Measurements from ENCODE around the gene AP5B1. TPM values are rescaled to one million over a fixed set of nuclear protein-coding genes. Genes with fewer than 3 reads are reported as not detected.

AP5B1 gene
- total RNA-seq, 2 donors from 2014 or later = 26.3 to 38.4 TPM

DNA sequence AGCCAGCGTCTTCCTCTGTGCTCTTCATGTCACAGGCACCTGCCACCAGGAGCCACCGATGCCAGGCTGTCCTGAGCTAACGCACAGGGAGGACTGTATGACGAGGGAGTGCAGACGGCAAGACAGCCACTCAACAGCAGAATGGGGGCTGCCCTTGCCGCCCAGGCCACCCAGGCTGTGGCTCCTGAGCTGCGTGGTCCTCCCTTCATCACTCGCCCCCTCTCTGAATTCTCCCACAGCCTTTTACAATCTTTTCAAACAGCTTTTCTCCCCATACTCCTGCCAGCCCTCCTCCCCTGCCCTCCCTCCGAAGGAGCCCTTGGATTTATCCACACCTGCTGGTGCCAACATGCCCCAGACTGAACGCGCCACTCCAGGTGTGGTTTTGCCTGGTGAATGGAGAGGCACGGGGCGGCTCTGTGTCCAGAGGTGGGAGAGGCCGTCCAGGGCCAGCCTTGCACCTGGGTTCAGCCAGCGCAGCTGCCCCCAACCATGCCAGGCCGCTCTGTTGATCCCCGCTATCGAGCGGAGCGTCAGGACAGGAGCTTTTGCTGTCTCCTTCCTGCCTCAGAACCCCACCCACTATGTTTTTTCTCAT is 28.1 kb upstream of the AP5B1 start:
- Histone ChIP-seq H3K36me3 (no peaks in the 10 kb centered on the region), H3K4me3 (no peak overlapping the region), H3K9me3 (no peaks in the 10 kb centered on the region), H3K4me1 (ENCODE audit: control insufficient read depth in 1 of 2, low read depth in 2 of 2) (no peaks in the 10 kb centered on the region), H3K27me3 (replicated peaks; ENCODE audit: insufficient read depth) (no peaks in the 10 kb centered on the region), H3K27ac (no peak overlapping the region)
- no peak for DNase-seq (ENCODE audit: low spot score)
- TF ChIP-seq, protein P1, sequence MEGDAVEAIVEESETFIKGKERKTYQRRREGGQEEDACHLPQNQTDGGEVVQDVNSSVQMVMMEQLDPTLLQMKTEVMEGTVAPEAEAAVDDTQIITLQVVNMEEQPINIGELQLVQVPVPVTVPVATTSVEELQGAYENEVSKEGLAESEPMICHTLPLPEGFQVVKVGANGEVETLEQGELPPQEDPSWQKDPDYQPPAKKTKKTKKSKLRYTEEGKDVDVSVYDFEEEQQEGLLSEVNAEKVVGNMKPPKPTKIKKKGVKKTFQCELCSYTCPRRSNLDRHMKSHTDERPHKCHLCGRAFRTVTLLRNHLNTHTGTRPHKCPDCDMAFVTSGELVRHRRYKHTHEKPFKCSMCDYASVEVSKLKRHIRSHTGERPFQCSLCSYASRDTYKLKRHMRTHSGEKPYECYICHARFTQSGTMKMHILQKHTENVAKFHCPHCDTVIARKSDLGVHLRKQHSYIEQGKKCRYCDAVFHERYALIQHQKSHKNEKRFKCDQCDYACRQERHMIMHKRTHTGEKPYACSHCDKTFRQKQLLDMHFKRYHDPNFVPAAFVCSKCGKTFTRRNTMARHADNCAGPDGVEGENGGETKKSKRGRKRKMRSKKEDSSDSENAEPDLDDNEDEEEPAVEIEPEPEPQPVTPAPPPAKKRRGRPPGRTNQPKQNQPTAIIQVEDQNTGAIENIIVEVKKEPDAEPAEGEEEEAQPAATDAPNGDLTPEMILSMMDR (IDR thresholded peaks at IDR 0.05) = no peak
- no peak for ATAC-seq (ENCODE audit: insufficient number of reproducible peaks, low FRiP score, low read depth)

DNA sequence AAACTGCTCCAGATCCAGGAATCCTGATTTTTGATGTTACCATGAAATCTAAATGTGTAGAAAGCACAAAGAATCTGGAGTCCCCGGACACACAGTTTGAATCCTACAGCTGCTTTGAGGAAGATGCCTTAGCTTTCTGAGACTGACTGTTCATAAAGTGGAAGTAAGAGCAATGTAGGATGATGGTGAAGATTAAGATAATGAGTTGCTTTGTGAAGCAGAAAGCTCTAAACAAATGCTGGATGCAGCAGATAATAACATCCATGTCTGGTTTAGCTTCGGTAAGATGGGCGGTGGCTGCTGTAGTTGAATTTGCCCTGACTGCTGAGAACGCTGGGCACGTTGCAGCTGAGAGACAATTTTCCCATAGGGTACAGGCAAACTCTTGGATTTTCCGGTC is 26.2 kb upstream of the AP5B1 start:
- H3K27me3 ChIP-seq (replicated peaks; ENCODE audit: insufficient read depth) = no peaks in the 10 kb centered on the region
- no peaks in the 10 kb centered on the region for H3K36me3 ChIP-seq
- no peaks in the 10 kb centered on the region for H3K4me1 ChIP-seq (ENCODE audit: control insufficient read depth in 1 of 2, low read depth in 2 of 2)
- no peaks in the 10 kb centered on the region for H3K9me3 ChIP-seq
- ATAC-seq (ENCODE audit: insufficient number of reproducible peaks, low FRiP score, low read depth) (no peak), DNase-seq (ENCODE audit: low spot score) (no peak)
- TF ChIP-seq, protein P1 (IDR thresholded peaks at IDR 0.05) = no peak
- H3K27ac ChIP-seq = no peak overlapping the region
- no peak overlapping the region for H3K4me3 ChIP-seq

DNA sequence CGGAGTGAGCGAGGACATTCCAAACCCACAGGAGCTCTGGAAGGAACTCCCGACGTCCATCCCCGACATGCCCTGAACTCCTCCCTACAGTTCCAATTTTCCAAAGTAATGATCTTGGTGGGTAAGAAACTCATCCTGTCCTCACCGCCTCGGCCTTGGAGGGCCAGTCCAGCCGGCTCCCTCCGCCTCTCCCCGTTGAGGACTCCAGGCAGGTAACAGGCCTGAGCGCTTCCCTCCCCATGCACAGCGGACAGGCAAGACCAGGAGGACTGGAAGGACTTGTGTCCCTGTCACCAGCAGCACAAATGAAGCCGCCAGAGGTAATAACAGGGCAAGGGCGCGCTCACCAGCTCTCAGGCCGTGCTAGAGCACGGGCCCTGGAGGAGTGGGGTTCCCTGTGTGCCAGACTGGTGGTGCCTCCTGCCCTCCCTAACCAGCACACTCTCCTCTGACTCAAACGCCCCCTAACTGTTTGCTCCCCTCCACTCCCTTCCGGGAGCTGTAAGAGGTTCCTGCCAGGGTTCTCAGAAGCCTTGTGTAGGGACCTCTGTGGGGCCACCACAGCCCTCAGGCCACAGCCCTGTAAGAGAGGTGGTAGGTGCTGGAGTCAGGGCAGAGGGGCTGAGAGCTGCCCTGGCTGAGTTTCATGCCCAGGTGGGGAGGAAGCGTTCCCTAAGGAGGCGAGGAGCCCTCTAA is 23.2 kb upstream of the AP5B1 start:
- Histone ChIP-seq H3K27ac (no peak overlapping the region), H3K4me1 (ENCODE audit: control insufficient read depth in 1 of 2, low read depth in 2 of 2) (no peaks in the 10 kb centered on the region), H3K27me3 (replicated peaks; ENCODE audit: insufficient read depth) (no peaks in the 10 kb centered on the region), H3K36me3 (no peaks in the 10 kb centered on the region), H3K9me3 (no peaks in the 10 kb centered on the region), H3K4me3 (no peak overlapping the region)
- TF ChIP-seq, protein P1 (IDR thresholded peaks at IDR 0.05) = no peak
- DNase-seq (ENCODE audit: low spot score) (no peak), ATAC-seq (ENCODE audit: insufficient number of reproducible peaks, low FRiP score, low read depth) (no peak)

DNA sequence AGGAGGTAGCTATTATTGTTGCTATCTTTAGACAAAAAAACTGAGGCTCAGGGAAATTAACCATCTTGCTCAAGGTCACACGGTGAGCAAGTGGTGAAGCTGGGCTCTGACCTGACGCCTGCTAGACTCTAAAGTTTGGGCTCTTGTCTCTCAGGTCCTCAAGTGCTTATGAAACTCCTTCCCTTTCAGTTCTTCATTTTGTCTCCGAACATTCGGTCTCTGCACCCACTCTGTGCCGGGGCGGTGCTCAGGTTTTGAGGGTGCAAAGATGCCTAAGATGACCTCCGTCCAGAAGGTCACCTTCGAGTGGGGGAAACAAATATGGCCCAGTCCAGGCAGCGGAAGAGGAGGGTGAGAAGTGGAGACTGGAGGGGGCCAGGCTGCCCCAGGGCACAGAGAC is 22.1 kb upstream of the AP5B1 start:
- TF ChIP-seq, protein P1 (IDR thresholded peaks at IDR 0.05) = no peak
- H3K27ac ChIP-seq = no peak overlapping the region
- no peaks in the 10 kb centered on the region for H3K9me3 ChIP-seq
- no peaks in the 10 kb centered on the region for H3K27me3 ChIP-seq (replicated peaks; ENCODE audit: insufficient read depth)
- ATAC-seq (ENCODE audit: insufficient number of reproducible peaks, low FRiP score, low read depth) (no peak), DNase-seq (ENCODE audit: low spot score) (no peak)
- H3K4me1 ChIP-seq (ENCODE audit: control insufficient read depth in 1 of 2, low read depth in 2 of 2) = no peaks in the 10 kb centered on the region
- no peaks in the 10 kb centered on the region for H3K36me3 ChIP-seq
- H3K4me3 ChIP-seq = no peak overlapping the region

DNA sequence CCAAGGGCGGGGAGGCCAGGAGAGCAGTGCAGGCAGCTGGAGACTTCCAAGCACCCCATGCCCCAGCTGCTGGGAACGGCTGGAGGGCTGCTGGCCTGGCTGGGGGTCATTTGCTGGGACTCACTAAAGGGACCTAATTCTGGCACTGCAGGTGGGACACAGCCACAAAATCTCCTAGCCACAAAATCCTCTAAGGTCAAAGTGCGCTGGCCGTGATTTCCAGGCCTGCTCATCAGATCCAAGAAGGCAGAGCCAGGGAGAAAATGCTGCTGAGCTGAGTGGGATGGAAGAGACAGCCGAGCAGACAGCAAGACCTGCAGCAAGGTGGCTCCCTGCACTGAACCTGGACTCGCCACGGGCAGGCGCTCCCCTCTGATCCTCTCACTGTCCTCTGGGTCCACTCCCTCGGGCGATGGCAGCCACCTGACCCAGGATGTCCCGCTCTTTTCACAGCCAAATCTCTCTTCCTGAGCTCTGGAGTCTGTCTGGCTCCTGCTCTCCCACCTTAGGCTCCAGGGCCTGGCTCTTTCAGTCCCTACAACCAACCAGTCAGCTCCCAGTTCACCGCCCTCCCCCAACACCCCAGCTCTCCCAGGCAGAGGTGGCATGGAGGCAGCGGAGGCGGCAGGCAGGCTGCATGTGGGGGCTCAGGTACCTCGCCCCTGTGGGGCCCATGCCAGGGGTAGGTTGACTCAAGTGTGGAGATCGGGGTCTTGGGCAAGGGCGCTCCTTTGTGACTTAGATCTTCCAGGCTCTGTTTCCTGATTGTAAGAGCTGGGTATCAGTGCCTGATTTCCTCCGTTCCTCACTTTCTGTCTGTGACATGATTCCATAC is 20.6 kb upstream of the AP5B1 start:
- Histone ChIP-seq H3K27me3 (replicated peaks; ENCODE audit: insufficient read depth) (no peaks in the 10 kb centered on the region), H3K36me3 (no peaks in the 10 kb centered on the region), H3K4me1 (ENCODE audit: control insufficient read depth in 1 of 2, low read depth in 2 of 2) (no peaks in the 10 kb centered on the region), H3K4me3 (no peak overlapping the region), H3K9me3 (no peaks in the 10 kb centered on the region), H3K27ac (no peak overlapping the region)
- TF ChIP-seq, protein P1 (IDR thresholded peaks at IDR 0.05) = no peak
- DNase-seq (ENCODE audit: low spot score) = no peak
- ATAC-seq (ENCODE audit: insufficient number of reproducible peaks, low FRiP score, low read depth) = no peak

All from thoracic aorta (tissue), 2 donors.